OCI-LY3 (cell line): ENCODE results near the gene TXNDC11.

Experiments
- CTCF ChIP-seq: fragments of 200-600, 300-600 bp; sonication (generic); IDR thresholded peaks from 2 replicates; pipeline ENCODE4 v1.5.1; 2014; ENCODE audit warnings: antibody characterized with exemption, low read length, low read depth
- EZH2phosphoT487 ChIP-seq: fragments of 200-600 bp; shearing (Covaris generic); IDR thresholded peaks from 2 replicates; pipeline ENCODE4 v1.6.1; 2018; ENCODE audit warnings: antibody characterized with exemption, mixed run types, low read depth

GRCh38 chr16:11632455-11632939, 110.2 kb downstream of the TXNDC11 start:
- TF ChIP-seq CTCF = no peak
- TF ChIP-seq EZH2phosphoT487 = no peak
